D721Med (cell line): ENCODE results near the gene DHRS7.

ENCODE experiments used
- DNase-seq: peaks from one replicate; pipeline ENCODE4 v3.0.0; 2011; ENCODE audit warnings: low spot score; ENCODE audit not compliant: insufficient read length
- FAIRE-seq: peaks from 2 replicates; lab custom pipeline; 2011; peaks lifted over from hg19 to GRCh38; lab: Jason Lieb, UNC
- TF ChIP-seq, protein P1 (sequence below): IDR thresholded peaks from 2 replicates; pipeline ENCODE4 v1.5.1; 2012; ENCODE audit warnings: mild to moderate bottlenecking, control low read depth; ENCODE audit not compliant: insufficient read depth; ENCODE audit errors: missing control alignments

The DHRS7 gene

DNA sequence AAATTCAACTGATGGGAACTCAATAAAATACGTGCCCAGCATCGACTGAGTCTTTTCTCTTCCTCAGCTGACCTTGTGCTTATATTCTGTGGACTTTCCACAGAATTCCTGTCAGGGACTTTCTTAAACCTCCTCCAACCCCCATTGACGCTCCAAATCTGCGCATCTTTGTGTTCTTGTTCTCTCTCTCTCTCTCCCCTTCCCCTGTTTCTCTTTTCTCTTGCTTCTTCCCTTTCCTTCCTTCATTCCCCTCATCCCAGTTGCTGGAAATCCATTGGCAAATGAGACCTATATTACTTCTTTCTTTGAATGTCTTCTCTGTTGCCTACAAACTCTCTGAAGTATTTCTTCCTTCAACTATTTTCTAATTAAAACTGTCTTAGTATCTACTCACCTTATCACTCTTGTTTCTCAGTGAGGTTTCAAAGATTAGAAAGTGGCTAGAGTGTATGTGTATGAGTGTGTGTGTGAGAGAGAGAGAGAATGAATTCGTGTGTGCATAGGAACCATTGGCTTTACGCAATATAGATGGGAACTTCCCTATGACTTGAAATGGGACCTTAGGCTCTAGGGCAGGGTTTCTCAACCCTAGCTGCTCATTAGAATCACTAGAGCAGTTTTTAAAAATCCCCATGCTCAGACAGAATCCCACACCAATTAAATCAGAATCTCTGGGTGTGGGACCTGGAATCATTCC, 41.8 kb upstream of the DHRS7 start:
- FAIRE-seq = no peak
- TF ChIP-seq, protein P1, sequence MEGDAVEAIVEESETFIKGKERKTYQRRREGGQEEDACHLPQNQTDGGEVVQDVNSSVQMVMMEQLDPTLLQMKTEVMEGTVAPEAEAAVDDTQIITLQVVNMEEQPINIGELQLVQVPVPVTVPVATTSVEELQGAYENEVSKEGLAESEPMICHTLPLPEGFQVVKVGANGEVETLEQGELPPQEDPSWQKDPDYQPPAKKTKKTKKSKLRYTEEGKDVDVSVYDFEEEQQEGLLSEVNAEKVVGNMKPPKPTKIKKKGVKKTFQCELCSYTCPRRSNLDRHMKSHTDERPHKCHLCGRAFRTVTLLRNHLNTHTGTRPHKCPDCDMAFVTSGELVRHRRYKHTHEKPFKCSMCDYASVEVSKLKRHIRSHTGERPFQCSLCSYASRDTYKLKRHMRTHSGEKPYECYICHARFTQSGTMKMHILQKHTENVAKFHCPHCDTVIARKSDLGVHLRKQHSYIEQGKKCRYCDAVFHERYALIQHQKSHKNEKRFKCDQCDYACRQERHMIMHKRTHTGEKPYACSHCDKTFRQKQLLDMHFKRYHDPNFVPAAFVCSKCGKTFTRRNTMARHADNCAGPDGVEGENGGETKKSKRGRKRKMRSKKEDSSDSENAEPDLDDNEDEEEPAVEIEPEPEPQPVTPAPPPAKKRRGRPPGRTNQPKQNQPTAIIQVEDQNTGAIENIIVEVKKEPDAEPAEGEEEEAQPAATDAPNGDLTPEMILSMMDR = no peak

DNA sequence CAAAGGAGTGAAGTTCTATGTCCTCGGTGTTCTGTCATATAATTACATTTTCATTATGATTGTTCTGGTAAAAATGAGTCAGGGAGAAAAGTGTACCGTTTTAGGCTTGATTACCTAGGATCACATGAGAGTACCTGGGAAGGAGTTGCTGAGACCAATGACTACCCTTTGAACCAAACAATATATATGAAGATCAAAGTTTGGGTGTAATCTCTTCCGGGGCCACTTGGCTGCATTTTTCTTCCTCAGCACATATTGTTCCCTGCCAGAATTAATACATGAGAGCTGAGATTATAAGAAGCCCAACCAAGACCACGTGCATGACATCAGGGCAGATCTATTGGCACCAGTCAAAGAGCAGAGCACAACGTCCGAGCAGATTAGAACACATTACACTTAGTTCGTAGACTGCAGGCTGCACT, 41.1 kb upstream of the DHRS7 start:
- no peak for DNase-seq
- no peak for FAIRE-seq
- TF ChIP-seq, protein P1 = no peak

More for the DNA sequence above, 41.8 kb upstream of the DHRS7 start:
- no peak for DNase-seq

DNA sequence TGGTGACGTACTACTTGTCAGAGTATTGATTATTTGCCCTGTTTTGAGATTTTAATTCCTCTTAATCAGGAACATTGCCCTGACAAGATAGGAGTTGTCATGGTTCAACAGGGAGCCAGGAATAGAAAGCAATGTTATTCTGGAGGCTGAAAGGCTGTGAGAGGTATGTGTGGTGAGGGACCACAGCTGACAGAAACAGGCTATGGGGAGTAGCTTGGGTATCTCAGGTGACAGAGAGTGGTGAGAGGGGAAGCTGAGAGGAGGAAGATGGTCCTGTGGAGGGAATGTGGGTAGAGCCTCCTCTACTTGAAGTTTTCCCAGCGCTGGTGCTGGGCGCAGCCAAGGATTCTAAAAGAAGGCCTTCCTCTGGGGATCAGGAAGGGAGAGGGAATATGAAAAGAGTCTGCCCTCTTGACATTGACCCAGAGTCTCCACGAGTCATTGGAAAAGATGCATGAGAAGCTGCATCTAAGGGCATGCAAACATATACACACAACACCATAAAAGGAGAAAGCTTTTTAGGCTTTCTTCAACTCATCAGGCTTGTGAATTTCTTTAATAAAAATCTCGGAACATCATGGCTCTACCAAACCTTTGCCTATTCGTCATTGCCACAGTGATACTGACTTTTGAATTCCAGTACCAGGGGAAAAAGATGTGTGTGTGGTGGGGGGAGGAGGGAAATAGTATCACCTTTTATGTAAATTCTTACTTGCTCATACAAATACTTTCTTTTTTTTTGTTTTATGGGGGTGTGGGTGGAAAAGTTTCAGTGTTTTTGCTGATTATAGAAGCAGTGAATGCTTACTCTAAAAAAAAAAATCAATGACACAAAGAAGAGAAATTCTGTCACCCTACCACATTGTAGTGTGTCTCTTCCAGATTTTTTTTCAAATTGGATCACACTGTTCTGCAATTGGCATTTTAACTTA, 39.9 kb upstream of the DHRS7 start:
- DNase-seq (no peak), FAIRE-seq (no peak)
- TF ChIP-seq, protein P1 = no peak

DNA sequence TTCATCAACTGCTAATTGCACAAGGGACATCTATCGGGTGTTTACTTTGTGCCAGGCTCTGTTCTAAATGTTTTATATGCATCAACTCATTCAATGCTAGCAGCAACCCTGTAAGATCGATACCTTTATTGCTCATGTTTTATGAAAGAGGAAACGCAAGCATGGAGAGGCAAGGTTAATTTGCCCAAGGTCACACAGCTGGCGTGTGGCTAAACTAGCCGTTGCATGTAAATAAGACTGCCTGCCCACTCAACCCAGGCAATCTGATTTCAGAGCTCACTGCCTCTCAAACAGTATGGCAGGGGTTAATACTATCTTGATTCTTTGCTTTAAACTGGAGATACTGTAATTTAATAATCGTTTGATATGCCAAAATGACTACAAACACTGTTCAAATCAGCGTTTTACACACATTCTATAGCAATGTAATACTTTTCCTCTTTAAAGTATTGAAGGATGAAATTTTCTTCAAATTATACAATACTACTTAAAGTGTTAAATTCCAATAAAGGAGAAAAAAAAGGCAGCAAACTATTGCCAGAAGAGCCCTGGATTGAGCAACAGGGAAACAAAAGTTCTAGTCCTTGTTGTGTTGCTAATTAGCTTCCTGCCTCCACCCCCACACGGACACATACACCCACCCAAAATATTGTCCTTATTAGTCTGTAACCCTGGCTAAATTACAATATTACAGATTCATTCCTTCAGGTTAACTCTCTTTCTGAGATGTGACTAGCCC, 39.1 kb upstream of the DHRS7 start:
- DNase-seq (no peak), FAIRE-seq (no peak)
- TF ChIP-seq, protein P1 = no peak

DNA sequence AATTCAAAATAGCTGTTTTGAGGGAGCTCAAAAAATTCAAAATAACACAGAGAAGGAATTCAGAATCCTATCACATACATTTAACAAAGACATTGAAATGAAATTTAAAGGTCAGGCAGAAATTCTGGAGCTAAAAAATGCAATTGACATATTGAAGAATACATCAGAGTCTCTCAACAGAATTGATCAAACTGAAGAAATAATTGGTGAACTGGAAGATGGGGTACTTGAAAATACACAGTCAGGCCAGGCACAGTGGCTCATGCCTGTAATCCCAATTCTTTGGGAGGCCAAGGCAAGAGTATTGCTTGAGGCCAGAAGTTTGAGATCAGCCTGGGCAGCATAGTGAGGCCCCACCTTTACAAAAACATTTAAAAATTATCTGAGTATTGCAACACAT, 34.1 kb upstream of the DHRS7 start:
- TF ChIP-seq, protein P1 = no peak
- DNase-seq (no peak), FAIRE-seq (no peak)

DNA sequence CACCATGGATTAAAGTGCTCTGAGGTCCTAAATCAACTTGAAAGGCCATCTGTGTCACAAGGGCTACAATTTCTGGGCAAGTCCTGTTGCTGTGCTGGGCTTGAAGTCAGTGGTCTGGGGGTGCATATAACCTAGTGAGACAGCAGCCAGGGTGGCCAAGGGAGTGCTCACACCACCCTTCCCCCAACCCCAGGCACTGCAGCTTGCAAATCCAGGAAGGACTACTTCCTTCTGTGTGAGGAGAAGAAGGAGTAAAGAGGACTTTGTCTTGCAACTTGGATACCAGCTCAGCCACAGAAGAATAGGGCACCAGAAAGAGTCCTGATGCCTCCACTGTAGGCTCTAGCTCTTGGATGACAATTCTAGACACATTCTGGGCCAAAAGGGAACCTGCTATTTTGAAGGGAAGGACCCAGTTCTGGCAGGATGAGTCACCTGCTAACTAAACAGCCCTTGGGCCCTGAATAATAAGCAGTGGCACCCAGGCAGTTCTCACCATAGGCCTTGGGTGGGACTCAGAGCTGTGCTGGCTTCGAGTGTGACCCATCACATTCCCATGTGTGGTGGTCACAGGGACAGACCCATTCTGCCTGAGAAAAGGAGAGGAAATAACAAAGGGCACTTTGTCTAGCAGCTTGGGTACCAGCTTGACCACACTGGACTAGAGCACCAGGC, 32.6 kb upstream of the DHRS7 start:
- DNase-seq (no peak), FAIRE-seq (no peak)
- TF ChIP-seq, protein P1 = no peak
